Measurements from ENCODE around the gene HSP90AB1.

Gene HSP90AB1

DNA sequence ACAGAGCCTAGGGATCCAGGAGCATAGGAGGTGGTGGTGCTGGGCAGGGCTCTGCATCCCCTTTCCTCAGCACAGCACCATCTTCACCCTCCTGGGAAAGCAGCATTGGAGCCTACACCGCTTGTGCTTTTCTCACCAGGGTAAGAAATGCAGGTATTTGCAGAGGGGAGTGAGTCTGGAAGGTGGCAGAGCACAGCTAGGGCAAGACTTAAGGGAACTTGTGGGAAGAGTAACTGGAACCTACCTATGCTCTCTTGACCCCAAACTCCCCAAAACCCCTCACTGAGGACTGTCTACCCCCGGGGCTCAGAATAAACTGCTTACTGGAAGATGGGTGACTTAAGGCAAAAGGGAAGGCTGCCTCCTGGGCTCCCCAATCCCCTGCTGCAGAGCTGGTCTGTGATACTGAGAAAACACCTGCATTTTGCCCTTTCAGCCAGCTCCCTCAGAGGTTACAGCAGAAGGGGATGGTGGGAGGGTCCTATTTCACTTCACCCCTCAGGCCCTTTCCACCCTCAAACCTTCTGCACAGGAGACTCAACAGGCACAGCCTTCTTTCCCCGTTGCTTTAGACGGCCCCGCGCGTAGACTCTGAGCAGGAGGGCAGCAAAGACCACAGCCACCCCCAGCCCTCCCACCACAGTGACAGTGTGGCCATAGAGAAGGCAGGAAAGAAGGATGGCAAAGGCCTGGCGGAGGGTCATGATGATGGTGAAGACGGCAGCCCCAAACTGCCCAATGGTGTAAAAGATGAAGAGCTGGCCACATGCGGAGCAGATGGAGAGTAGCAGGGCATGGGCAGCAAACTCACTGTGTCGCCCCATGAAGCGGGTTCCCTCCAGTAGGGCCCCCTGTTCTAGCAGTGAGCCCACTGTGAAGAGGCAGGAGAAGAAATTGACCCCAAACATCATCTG lies 7.5 kb downstream of the HSP90AB1 start:
- Histone ChIP-seq H3K27ac (ENCODE audit: low read length) (no peak overlapping the region), H3K9me3 (ENCODE audit: control insufficient read depth, low read depth, low read length) (no peaks in the 10 kb centered on the region), H3K36me3 (ENCODE audit: control insufficient read depth, low read depth, low read length) (peaks cover 75% of the 10 kb centered on the region), H3K4me1 (ENCODE audit: control insufficient read depth, low read depth, low read length) (peaks cover 7% of the 10 kb centered on the region), H3K27me3 (ENCODE audit: control insufficient read depth, insufficient read depth, low read length) (no peaks in the 10 kb centered on the region), H3K4me3 (ENCODE audit: low read length) (no peak overlapping the region), H3K9ac (ENCODE audit: low read length) (no peak overlapping the region)

DNA sequence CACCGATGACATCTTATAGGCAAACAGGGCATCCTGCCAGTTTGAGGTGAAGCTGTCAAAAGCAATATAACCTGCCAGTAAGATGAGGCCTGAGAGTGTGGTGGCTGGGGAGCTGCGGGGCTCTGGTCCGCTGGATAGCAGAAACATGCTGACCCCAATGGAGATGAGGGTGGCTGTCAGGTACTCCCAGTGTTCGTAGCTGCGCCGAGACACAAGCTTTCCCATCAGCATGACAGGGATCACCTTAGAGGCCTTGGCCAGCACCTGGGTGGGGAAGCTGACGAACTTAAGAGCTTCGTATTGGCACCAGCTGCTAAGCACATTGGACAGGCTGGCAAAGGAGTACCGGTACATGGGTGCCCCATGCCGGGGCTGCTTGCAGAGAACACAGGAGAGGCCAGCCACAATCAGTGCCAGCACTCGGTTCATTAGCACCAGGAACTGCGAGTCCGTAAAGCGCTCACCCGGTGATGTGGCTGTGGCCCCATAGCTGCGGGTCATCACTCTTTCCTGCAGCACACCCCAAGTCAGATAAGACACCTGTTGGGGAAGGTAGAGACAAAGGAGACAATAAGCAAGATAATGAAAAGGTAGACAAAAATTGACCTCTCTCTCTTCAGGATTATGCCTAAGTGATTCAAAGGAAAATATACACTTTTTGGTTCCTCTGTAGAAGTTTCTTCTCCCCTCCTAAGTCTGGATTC lies 8.4 kb downstream of the HSP90AB1 start:
- peak overlapping the region; percentile 89 for H3K9ac ChIP-seq (ENCODE audit: low read length)
- peaks cover 7% of the 10 kb centered on the region for H3K4me1 ChIP-seq (ENCODE audit: control insufficient read depth, low read depth, low read length)
- H3K27me3 ChIP-seq (ENCODE audit: control insufficient read depth, insufficient read depth, low read length): no peaks in the 10 kb centered on the region
- peak overlapping the region; percentile 93 for H3K4me3 ChIP-seq (ENCODE audit: low read length)
- H3K27ac ChIP-seq (ENCODE audit: low read length): no peak overlapping the region
- peaks cover 75% of the 10 kb centered on the region for H3K36me3 ChIP-seq (ENCODE audit: control insufficient read depth, low read depth, low read length)
- H3K9me3 ChIP-seq (ENCODE audit: control insufficient read depth, low read depth, low read length): no peaks in the 10 kb centered on the region

DNA sequence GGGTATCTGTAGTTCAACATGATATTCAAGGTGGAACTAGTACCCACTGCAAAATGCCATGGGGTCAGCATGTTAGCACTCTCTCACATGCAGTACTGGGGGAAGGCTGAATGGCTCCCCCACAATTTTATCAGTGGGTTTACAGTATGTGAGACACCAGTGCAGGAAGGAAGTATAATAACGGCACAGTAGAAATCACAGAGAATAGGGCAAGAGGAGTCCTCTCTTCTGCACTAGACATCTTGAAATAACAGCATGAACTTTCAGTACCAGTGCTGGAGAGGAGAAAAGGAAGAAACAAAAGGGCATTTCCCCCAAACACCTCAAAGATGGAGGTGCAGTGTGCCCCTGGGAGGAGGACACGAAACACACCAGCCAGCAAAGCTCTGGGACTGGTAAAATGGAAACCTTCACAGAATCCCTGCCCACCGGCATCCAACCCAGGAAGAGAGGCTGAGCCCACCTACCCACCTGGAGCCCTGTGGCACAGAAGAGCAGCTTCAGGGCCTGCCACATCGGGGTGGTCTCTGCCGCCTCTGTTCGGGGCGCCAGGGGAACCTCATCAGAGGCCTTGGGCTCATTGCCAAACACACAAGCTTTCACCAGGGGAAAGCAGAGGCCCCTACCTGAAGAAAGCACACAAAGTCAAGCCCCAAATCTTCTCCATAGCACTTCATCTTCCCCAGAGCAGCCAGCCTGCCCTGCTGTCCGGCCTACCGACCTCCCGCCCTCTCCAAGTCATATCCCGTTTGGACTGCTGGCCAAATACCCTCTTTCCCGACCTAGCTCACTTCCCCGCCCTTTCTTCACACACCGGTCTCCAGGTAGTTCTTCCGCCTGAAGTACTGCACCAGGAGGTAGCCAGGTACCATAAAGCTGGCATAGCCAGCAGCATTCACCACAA lies 9.2 kb downstream of the HSP90AB1 start:
- peaks cover 7% of the 10 kb centered on the region for H3K4me1 ChIP-seq (ENCODE audit: control insufficient read depth, low read depth, low read length)
- peaks cover 70% of the 10 kb centered on the region for H3K36me3 ChIP-seq (ENCODE audit: control insufficient read depth, low read depth, low read length)
- H3K27ac ChIP-seq (ENCODE audit: low read length): peak overlapping the region; percentile 61
- H3K27me3 ChIP-seq (ENCODE audit: control insufficient read depth, insufficient read depth, low read length): no peaks in the 10 kb centered on the region
- no peaks in the 10 kb centered on the region for H3K9me3 ChIP-seq (ENCODE audit: control insufficient read depth, low read depth, low read length)
- H3K4me3 ChIP-seq (ENCODE audit: low read length): peak overlapping the region; percentile 93
- H3K9ac ChIP-seq (ENCODE audit: low read length): peak overlapping the region; percentile 89

DNA sequence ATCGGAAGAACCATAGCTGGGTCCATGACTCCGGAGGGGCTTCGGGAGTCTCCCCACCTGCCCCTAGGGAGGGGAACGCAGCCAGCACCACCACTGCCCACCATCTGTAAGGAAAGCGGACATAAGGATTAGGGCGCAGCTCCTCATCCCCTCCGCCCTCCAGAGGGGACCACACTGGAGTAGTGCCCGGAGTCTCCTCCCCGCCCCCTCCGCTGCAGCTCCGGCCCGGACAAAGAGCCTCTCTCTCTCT lies 9.8 kb downstream of the HSP90AB1 start:
- Histone ChIP-seq H3K27me3 (ENCODE audit: control insufficient read depth, insufficient read depth, low read length) (no peaks in the 10 kb centered on the region), H3K9me3 (ENCODE audit: control insufficient read depth, low read depth, low read length) (no peaks in the 10 kb centered on the region), H3K4me3 (ENCODE audit: low read length) (peak overlapping the region; percentile 93), H3K9ac (ENCODE audit: low read length) (peak overlapping the region; percentile 89), H3K27ac (ENCODE audit: low read length) (peak overlapping the region; percentile 61), H3K4me1 (ENCODE audit: control insufficient read depth, low read depth, low read length) (peaks cover 7% of the 10 kb centered on the region), H3K36me3 (ENCODE audit: control insufficient read depth, low read depth, low read length) (peaks cover 67% of the 10 kb centered on the region)

DNA sequence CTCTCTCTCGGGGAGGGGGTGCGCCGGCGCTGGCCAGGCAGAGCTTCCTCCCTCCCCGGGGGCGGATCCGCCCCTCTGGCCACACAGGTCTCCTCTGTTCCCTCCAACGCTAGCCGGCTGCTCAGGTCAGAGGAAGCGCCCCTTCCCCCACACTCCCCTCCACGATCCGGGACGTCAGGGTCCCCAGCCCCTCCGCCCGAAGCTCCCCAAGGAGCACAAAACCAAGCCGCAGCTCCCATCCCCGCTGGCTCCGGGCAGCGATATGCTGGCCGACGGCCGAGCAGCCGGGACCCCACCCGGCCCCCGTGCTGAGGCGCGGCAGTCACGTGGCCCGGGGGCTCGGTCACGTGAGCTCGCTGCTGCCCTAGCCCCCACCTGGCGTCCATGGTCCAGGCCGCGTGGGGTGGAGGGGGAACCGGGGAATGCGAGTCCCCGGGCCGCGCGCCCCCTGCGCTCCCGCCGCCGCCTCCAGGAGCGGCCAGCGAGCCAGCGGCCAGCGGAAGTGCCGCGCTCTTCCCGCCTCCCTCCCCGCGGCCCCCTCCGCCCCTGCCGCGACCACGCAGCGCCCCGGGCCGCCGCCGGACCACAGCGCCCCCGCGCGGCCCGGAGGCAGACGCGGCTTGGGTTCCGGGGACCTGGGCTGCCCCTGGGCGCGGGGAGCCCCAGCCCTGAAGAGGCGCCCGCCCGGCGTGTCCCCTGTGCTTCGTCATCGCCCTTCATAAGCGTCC lies 10.3 kb downstream of the HSP90AB1 start, which contains the start of gene SLC35B2:
Gene SLC35B2, minus strand, starts transcription at position 504 of the 728 bp plus-strand sequence. Its CDS starts 118 bp downstream, at position 386.
- Histone ChIP-seq H3K4me1 (ENCODE audit: control insufficient read depth, low read depth, low read length) (peaks cover 10% of the 10 kb centered on the region), H3K36me3 (ENCODE audit: control insufficient read depth, low read depth, low read length) (peaks cover 62% of the 10 kb centered on the region), H3K27ac (ENCODE audit: low read length) (peak within 1 kb of the TSS; percentile 61), H3K9me3 (ENCODE audit: control insufficient read depth, low read depth, low read length) (no peaks in the 10 kb centered on the region), H3K9ac (ENCODE audit: low read length) (peak within 1 kb of the TSS; percentile 89), H3K27me3 (ENCODE audit: control insufficient read depth, insufficient read depth, low read length) (no peaks in the 10 kb centered on the region), H3K4me3 (ENCODE audit: low read length) (peak within 1 kb of the TSS; percentile 93)

DNA sequence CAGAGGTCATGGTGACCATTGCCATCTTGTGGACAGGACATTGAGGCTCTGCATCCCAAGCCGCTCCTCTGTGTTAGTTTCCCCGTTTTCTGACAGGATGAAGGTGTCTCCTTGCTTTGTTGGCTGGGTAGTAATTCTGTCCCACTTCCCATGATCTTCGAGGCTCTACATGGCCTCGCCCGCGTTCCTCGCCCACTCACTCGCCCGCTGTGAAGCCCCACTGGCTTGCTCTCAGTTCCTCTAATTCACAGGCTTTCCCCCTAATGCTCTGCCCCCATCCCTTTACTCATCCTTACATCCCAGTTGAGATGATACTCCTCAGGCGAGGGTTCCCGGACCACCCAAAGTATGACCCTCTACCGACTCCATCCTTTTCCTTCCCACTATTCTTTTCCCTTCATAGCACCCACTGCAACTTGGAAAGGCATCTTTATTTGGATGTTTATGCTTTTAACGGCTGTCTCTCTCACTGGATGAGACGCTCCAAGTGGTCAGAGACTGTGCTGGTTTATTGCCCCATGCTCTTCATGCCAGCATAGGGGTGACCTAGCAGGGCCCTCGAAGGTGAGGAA lies 10.9 kb downstream of the HSP90AB1 start:
- H3K36me3 ChIP-seq (ENCODE audit: control insufficient read depth, low read depth, low read length): peaks cover 56% of the 10 kb centered on the region
- H3K4me1 ChIP-seq (ENCODE audit: control insufficient read depth, low read depth, low read length): peaks cover 16% of the 10 kb centered on the region
- peak overlapping the region; percentile 65 for H3K9ac ChIP-seq (ENCODE audit: low read length)
- H3K9me3 ChIP-seq (ENCODE audit: control insufficient read depth, low read depth, low read length): no peaks in the 10 kb centered on the region
- peak overlapping the region; percentile 57 for H3K4me3 ChIP-seq (ENCODE audit: low read length)
- H3K27me3 ChIP-seq (ENCODE audit: control insufficient read depth, insufficient read depth, low read length): no peaks in the 10 kb centered on the region
- H3K27ac ChIP-seq (ENCODE audit: low read length): no peak overlapping the region

DNA sequence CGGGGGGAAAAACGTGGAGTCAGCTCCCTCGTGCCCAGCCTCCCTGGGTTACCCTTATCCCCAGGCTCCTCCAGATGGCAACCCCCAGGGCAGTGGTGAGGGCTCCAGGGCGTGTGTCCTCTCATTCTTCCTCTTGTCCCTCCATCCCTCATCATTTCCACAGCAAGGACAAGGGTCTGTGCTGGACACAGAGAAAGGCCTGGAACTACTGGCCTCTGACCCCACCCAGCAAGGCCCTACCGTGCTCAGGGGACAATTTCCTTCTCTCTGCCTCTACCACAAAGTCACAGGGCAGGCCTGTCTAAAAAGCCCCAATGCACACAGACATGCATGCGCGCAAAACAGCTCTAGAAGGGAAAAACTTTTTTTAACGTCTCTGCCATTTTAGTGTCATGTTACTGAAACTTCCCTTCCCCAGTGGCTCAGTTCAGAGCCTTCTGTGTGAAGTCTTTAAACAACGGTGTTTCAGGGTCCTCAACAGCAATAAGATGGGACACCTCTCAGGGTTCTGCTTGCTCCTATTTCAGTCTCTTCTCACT lies 11.5 kb downstream of the HSP90AB1 start:
- Histone ChIP-seq H3K36me3 (ENCODE audit: control insufficient read depth, low read depth, low read length) (peaks cover 50% of the 10 kb centered on the region), H3K27ac (ENCODE audit: low read length) (no peak overlapping the region), H3K9ac (ENCODE audit: low read length) (peak overlapping the region; percentile 65), H3K9me3 (ENCODE audit: control insufficient read depth, low read depth, low read length) (no peaks in the 10 kb centered on the region), H3K4me1 (ENCODE audit: control insufficient read depth, low read depth, low read length) (peaks cover 21% of the 10 kb centered on the region), H3K4me3 (ENCODE audit: low read length) (peak overlapping the region; percentile 57), H3K27me3 (ENCODE audit: control insufficient read depth, insufficient read depth, low read length) (no peaks in the 10 kb centered on the region)

DNA sequence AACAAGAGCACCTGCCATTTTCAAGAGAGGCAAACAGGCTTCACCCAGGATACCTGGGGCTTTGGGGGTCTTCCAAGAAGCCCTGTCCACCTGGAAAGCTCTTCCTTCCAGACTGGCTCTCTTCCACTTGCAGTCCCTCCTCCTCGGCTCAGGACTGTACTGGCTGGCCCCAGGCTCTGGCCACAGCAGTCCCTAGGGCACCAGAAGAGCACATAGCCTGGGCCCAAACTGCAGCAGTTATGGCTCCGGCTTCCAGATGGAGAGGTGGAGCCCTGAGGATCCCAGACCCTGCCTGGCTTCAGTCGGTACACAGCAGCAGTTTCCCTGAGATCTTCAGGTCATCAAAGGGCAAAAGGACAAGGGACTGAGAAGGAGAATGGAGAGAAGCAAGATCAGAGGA lies 12.0 kb downstream of the HSP90AB1 start:
- H3K4me1 ChIP-seq (ENCODE audit: control insufficient read depth, low read depth, low read length): peaks cover 26% of the 10 kb centered on the region
- H3K36me3 ChIP-seq (ENCODE audit: control insufficient read depth, low read depth, low read length): peaks cover 45% of the 10 kb centered on the region
- no peaks in the 10 kb centered on the region for H3K27me3 ChIP-seq (ENCODE audit: control insufficient read depth, insufficient read depth, low read length)
- H3K9ac ChIP-seq (ENCODE audit: low read length): no peak overlapping the region
- H3K27ac ChIP-seq (ENCODE audit: low read length): no peak overlapping the region
- no peaks in the 10 kb centered on the region for H3K9me3 ChIP-seq (ENCODE audit: control insufficient read depth, low read depth, low read length)
- H3K4me3 ChIP-seq (ENCODE audit: low read length): no peak overlapping the region

DNA sequence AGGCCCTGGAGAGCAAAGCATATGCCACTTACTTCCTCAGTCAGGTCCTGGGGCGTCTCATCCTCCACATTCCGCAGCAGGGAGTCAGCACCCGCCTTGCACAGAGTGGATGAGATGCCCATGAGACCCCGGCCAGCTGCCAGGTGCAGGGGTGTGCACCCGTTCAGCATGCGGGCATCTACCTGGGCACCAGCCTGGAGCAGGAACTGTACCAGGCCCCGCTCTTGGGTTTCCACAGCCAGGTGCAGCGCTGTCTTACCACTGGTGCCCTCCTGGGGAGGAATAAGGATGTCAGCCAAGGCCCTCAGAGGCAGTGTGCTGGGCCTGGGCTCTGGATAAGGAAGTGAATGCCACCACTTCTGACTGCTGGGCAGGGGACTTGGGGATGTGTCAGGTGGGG lies 13.1 kb downstream of the HSP90AB1 start:
- Histone ChIP-seq H3K9me3 (ENCODE audit: control insufficient read depth, low read depth, low read length) (no peaks in the 10 kb centered on the region), H3K9ac (ENCODE audit: low read length) (no peak overlapping the region), H3K27ac (ENCODE audit: low read length) (no peak overlapping the region), H3K36me3 (ENCODE audit: control insufficient read depth, low read depth, low read length) (peaks cover 34% of the 10 kb centered on the region), H3K4me3 (ENCODE audit: low read length) (no peak overlapping the region), H3K4me1 (ENCODE audit: control insufficient read depth, low read depth, low read length) (peaks cover 32% of the 10 kb centered on the region), H3K27me3 (ENCODE audit: control insufficient read depth, insufficient read depth, low read length) (no peaks in the 10 kb centered on the region)

DNA sequence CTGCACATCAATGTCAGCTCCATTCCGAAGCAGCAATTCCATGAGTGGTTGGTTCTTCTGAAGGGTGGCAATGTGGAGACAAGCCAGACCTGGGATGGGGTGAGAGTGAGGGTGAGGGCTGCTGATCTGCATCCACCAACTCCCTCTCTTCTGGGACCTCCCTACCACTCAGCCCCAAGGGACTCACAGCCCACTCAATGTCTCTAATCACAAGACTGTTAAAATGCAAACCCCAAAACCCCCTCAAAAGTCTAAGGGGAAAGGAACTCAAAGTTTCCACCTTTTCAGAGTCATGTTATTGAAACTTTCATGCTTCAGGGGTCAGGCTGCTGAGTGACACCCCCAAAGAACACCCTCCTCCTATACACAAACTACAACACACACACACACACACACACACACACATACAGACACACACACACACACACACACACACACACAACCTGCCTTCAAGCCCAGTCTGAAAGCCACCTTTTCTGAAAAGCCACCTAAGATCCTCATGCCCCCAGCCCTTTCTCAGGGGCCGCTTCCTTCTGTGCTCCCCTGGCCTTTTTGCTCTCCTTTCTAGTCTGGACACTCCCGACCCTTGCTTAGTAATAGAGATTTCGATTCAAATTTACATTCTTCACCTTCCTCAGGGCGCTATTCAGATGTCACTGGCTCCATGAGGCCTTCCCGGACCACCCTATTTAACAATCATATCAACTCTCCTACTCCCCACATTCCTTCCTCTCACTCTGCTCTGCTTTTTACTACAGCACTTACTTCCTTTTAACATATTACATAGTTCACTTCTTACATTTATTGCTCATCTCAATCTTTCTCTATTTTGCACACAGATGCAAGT lies 13.8 kb downstream of the HSP90AB1 start:
- Histone ChIP-seq H3K27me3 (ENCODE audit: control insufficient read depth, insufficient read depth, low read length) (no peaks in the 10 kb centered on the region), H3K9ac (ENCODE audit: low read length) (no peak overlapping the region), H3K9me3 (ENCODE audit: control insufficient read depth, low read depth, low read length) (no peaks in the 10 kb centered on the region), H3K4me1 (ENCODE audit: control insufficient read depth, low read depth, low read length) (peaks cover 30% of the 10 kb centered on the region), H3K4me3 (ENCODE audit: low read length) (no peak overlapping the region), H3K36me3 (ENCODE audit: control insufficient read depth, low read depth, low read length) (peaks cover 28% of the 10 kb centered on the region), H3K27ac (ENCODE audit: low read length) (no peak overlapping the region)
